HG02852 (cell line): ENCODE data around the gene FIZ1.

ENCODE experiments used
- ATAC-seq: cut with Tn5 transposase; IDR thresholded peaks from one replicate; pipeline ENCODE4 v1.9.1; 2021; ENCODE audit warnings: mild to moderate bottlenecking, moderate library complexity; ENCODE audit not compliant: unreplicated experiment

The FIZ1 gene, protein sequence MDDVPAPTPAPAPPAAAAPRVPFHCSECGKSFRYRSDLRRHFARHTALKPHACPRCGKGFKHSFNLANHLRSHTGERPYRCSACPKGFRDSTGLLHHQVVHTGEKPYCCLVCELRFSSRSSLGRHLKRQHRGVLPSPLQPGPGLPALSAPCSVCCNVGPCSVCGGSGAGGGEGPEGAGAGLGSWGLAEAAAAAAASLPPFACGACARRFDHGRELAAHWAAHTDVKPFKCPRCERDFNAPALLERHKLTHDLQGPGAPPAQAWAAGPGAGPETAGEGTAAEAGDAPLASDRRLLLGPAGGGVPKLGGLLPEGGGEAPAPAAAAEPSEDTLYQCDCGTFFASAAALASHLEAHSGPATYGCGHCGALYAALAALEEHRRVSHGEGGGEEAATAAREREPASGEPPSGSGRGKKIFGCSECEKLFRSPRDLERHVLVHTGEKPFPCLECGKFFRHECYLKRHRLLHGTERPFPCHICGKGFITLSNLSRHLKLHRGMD

DNA sequence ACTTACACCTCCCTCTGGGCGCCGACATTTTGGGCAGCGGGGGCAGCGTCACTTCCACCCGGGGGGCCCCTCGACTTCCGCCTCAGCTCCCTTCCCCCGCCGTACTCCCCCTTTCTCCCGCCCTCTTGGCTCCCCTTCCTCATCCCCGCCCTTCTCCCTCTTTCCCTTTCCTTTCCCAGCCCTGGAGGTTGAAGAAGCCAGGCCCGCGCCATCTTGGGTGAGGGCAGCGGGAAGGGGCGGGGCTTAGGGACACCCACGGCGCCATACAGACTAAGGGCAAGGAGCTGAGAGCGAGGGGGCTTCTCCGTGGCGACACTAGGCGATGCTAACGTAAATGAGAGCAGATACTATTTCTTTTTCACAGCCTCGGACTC, at the start of gene FIZ1:
Gene FIZ1 (minus strand): TSS at position 50 of the 374 bp plus-strand sequence. CDS start 1,652 bp downstream, outside the sequence.
- peak; percentile 56 for ATAC-seq

DNA sequence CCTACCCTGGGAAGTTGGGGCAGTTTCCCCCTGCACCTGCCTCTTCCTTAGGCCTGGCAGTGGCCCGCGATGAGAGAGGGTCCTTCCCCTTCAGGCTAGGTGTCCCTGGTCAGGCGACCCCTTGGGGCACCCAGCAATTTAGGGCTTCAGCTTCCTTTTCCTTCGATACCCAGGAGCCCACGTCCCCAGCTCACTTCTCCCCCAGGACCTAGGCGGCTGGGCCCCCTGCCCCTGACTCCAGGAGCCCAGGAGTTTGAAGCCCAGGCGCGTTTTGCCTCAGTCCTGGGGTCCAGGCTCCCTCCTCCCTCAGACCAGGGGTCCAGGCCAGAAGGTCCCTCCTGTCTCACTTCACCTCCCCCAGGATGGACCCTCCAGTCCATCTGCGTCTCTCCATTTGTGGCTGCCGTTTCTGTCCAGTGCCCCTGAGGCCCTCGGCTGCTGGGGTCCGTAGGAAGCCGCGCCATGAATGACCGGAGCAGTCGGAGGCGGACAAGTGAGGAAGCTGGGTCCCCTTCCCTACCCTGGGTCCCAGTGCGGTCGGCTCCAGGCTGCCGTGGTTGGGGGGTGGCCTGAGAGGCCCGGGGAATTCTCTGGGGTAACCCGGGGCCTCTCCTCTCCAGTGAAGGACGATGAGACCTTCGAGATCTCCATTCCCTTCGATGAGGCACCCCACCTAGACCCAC, 49.4 kb upstream of the FIZ1 start:
- ATAC-seq, result no peak

DNA sequence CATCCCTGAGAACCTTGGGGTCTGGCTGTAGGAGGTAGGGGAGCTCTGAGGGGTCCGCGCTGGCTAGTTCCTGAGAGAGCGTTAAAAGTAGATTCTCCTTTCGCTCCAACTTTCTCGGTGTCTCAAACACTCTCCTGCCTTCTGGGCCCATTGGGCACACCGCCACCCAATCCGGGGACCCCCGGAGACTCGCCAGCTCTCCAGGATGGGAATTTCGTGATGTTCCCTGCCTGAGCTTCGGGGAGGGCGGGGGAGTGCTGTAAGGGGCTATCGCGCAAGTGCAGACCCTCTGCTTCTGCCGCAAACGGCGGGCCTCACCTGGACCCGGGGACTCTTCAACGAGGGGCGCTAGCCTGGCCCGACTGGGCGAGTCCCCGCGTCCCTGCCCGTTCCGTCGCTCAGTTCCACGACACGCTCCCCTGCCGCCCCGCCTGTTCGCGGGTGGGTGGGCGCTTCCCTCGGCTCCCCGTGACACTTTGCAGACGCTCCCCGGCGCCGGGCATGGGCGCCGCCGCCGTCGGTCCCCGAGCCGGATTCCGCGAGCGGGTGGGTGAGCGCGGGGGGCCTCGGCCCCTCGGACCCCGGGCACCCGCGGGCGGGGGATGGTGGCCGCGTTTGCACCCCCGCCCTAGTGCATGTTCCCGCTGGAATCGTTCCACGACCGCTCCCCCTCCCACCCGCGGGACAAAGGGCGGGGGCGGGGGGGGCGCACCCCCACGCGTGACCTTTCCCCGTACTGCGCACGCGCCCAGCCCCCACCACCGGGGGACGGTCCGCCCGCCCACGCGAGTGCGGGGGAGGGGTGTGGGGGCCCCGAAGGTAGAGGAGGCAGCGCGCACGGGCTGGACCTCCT, 48.6 kb upstream of the FIZ1 start, which contains the start of gene CCDC106:
Gene CCDC106 (plus strand): TSS at position 481 of the 853 bp plus-strand sequence. CDS start 835 bp downstream, outside the sequence.
- ATAC-seq, result no peak

DNA sequence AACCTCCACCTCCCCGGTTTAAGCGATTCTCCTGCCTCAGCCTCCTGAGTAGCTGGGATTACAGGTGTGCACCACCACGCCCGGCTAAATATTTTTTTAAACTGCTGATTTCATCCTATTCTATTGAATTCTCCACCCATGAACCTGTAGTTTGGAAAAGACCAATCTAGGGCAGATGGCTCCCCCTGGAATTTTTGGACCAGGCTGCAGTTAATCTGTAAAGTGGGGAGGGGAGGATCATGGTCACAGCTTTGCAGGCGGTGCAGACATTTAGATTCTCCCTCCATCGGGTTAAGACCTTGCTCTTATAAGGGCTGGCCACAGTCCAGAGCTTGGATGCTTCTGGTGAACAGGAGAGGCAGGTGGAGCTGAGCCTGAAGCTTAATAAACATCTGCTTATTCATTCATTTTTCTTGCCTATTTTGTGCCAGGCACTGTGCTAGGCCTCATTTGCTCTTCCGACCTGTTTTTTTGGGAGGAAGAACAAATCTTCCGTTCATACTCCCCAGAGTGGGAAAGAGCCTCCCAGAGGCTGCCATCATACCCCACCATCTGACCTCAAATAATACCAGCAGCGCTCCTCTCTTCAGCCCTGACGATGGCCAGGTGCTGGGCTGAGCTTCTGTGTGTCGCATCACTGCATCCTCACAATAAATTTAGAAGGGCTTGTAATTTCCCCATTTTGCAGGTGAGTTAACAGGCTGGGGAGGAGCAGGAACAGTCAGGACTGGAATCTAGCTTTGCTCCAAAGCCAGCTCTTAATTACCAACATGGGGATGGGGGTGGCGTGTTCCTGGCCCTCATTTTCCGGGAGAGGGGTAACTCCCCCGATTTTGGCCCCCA, 47.8 kb upstream of the FIZ1 start:
- ATAC-seq, result no peak

DNA sequence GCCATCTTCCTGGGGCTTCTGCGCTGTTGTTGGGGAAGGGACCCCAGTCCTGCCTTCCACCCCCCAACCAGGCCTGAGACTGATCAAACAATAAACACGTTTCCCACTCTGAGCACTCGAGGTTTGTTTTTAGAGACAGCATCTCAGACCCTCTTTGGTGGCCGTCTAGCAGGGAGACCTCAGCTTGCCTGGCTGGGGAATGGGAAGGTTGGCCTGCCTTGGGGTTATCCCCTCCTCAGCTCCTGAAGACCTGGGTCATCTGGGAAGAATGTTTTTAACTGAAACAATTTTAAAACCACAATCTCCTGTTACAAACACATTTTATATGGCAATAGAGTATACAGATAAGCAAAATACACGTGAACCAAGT, 46.2 kb upstream of the FIZ1 start:
- no peak for ATAC-seq

DNA sequence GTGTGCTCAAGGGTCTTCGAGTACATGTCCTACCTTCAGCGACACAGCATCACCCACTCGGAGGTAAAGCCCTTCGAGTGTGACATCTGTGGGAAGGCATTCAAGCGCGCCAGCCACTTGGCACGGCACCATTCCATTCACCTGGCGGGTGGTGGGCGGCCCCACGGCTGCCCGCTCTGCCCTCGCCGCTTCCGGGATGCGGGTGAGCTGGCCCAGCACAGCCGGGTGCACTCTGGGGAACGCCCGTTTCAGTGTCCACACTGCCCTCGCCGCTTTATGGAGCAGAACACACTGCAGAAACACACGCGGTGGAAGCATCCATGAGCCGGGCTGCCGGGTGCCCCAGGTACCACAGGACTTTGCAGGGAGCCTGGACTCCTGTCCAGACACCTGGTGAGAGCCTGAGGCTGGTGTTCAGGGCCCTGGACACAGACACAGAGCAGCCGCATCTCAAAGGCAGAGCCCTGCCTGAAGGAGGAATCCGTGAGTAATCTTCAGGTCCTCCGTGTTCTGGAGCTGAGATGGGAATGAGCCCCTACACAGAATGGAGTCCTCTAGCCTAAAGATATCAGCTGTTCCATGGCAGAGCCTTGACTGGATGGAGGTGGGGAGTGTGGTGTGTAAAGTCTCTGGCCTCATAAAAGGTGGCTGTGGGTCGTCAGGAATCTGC, 45.7 kb upstream of the FIZ1 start:
- ATAC-seq, result no peak

DNA sequence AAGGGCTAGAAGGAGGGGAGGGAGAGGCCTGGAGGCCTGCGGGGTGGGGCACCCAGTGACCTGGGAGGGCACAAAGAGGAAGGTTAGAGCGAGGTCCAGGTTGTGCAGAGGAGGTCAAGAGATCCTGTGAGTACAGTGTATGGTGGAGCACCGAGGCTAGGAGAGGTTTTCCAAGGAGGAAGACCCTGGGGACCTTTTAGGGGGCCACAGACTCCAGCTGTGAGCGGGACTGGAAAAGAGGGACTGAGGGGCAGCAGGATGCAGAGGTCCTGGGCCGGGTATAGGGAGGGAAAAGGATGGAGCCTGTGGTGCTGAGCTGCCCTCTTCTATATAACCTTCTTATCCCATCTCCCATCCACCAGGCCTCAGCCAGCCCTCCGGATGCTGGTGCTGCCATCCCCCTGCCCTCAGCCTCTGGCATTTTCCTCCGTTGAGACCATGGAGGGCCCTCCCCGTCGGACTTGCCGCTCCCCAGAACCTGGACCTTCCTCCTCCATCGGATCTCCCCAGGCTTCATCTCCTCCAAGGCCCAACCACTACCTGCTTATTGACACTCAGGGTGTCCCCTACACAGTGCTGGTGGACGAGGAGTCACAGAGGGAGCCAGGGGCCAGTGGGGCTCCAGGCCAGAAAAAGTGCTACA, 45.0 kb upstream of the FIZ1 start:
- ATAC-seq, result no peak

DNA sequence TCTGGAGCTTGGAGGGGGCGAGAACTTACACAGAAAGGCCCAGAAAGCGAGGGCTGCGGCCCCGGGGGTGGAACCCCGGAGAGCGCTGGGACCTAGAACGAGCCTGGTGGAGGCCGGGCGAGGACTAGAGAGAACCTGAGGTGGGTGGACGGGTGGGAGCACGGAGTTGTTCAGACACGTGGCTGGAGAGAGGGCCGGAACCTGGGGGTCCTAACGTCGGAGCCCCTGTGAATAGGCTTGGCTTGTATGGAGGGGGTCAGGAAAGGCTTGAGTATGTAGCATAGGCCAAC, 44.5 kb upstream of the FIZ1 start:
- ATAC-seq, result no peak

DNA sequence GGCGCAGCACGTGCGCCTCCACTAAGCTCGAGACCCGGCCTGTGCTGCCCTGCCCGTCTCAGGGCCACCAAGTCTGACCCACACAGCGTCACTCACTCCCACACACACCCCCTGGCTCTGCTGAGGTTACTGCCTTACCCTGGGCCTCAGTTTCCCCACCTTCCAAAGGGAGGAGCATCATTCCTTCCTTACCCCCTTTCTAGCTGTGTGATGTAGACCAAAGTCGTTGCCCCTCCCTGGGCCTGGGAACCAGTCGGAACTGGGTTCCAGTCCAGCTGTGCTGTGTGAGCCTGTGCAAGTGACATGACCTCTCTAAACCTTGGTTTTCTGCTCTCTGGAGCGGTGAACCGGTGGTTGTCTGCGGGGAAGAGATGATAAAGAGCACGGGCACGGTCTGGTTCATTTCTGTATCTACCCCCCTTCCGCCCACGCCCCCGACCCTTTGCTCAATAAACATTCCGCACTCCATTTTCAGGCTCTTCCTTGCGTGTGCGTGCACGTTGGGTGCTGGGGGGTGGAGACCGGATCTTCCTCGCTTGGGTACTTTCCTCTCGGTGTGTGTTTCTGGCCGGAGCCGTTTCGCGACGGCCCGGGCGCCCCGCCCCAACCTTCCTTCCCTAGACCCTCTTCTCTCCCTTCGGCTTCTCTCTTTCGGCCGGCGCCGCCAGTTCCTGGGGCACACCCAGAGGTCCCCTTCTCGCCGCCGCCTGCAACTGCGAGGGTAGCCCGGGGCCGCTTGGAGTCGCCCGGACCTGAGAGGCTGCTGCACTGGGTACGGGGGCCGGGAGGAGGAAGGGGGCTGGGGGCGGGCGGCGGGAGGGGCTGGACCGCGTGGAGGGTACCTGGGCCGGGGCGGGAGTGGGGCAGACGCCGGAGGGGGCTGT, 43.9 kb upstream of the FIZ1 start, which contains the start of gene ZNF581:
Gene ZNF581 (plus strand): TSS at position 647 of the 884 bp plus-strand sequence. CDS start 923 bp downstream, outside the sequence.
- no peak for ATAC-seq

DNA sequence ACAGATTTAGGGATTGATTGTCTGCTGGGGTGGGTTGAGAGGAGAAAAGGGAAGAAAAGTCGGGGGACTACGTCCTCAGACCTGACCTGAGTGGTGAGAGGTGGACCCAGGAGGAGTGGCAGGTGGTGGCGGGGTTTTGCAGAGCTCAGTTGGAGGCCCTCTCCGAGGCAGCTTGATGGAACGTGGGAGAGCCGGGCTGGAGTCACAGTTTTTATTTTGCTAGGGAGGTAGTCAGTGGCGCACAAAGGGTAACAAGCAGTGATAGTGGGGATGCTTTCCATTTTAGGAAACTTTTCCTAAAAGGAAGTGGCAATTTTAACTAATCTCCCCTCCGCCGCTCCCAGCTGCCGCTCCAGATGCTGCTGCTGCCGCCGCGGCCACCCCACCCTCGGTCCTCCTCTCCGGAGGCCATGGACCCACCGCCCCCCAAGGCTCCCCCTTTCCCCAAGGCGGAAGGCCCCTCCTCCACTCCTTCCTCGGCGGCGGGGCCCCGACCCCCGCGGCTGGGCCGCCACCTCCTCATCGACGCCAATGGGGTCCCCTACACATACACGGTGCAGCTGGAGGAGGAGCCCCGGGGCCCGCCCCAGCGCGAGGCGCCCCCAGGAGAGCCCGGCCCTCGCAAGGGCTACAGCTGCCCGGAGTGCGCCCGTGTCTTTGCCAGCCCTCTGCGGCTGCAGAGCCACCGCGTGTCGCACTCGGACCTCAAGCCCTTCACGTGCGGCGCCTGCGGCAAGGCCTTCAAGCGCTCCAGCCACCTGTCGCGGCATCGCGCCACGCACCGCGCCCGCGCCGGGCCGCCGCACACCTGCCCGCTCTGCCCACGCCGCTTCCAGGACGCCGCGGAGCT, 43.1 kb upstream of the FIZ1 start:
- no peak for ATAC-seq

DNA sequence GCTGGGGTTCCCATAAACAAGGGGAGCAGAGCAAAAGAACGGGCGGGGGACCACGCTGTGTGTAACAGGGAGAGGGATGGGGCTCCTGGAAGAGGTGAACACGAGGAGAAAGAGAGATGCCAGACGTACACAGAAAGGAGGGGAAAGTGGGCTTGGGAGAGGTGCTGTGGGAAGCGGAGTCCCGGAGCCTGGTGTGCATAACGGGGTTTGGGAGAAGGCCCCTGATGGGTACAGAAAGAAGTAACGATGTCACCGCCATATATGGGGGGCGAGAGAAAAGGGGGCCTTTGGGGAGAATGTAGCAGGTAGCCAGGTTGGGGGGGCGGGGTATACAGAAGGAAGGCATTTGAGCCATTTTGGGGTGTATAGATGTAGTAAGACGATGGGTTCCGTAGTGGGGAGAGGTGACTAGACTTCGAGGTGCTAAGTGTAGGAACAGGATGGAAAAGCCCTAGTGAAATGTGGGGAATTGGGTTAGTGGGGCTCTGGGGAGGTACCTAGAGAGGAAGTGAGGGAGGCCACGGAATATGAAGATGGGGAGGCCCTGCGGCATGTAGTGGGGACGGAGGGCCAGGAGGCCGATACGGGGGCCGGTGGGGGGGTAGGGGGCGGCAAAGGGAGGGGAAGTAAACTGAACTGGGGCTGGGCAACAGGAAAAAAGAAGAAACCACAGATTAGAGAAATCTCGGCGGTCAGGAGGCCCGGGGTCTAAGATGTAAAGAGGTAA, 42.3 kb upstream of the FIZ1 start:
- ATAC-seq, result no peak

DNA sequence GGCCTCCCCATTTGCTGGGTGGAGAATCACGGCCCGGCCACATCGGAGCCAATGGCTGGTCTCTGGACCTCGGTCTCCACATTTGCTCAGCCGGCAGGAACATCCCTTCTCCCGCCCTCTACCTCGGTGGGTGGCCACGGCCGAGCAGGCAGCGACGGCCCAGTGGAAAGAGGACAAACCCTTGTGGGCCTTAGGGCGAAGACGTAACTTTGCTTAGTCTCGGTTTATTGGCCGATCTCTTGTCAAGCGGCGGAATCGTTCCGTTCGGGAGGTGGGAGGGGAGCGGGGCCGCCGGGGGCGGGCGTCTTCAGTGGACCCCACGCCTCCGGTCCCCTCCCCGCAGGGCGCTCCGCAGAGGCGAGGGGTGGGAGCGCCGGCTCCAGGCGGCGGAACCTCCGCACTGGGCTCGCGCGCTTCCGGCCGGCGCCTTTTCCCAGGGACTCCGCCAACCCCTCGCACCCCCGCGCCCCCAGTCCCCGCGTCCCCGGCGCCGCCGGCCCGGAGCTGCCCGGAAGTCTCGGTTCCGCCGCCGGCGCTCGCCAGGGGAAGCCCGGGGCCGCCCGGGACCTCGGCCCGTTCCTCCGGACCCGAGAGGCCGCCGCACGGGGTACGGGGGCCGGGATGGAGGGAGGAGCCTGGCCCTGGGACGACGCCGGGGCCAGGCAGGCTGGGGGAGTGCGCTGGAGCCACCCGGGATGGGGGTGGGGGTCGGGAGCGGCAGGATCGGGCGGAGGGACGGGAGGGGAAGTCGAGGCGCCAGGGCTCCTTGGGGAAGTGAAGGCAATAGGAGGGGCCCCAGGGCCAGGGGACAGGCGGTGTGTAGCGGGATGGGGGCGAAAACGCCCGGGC, 41.5 kb upstream of the FIZ1 start, which contains the start of gene ZNF580:
Gene ZNF580 (plus strand): TSS at position 426 of the 849 bp plus-strand sequence. CDS start 1,507 bp downstream, outside the sequence.
- peak; percentile 31 for ATAC-seq

DNA sequence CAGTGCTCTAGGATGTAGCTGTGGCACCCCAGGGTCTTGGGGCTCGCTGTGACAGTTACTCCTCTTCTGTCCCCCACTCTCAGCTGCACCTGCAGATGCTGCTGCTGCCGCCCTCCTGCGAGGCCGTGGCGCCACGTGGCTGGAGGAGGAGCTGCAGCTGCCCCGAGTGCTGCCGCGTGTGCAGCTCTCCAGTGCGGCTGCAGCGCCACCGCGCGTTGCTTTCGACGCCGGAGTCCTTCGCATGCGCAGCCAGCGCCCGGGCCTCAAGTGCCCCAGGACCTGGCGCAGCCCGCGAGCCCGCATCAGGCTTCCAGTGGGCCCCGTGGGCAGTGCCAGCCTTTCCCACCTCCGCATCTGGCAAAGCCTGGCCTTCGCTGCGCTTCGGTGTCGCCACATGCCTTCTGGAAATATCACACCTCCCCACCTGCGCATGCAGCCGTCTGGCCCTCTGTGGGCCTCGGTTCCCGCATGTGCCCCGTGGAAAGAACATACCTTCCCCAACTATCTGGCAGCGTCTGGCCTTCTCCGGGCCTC, 40.8 kb upstream of the FIZ1 start:
- ATAC-seq, result no peak

DNA sequence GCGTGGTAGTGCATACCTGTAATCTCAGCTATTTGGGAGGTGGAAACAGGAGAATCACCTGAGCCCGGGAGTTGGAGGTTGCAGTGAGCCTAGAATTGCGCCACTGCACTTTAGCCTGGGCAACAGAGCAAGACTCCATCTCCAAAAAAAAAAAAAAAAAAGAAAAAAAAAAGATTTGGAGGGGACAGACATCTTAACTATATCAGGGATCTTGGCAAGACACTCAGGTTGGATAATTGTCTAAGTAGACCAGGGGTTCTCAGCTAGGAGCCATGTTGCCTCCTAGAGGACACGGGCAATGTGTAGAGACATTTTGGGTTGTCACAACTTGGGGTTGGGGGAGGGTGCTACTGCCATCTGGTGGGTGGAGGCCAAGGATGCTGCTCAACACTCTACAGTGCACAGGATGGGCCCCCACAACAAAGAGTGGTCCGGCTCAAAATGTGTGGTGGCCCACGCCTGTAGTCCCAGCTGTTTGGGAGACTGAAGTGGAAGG, 39.6 kb upstream of the FIZ1 start:
- no peak for ATAC-seq

DNA sequence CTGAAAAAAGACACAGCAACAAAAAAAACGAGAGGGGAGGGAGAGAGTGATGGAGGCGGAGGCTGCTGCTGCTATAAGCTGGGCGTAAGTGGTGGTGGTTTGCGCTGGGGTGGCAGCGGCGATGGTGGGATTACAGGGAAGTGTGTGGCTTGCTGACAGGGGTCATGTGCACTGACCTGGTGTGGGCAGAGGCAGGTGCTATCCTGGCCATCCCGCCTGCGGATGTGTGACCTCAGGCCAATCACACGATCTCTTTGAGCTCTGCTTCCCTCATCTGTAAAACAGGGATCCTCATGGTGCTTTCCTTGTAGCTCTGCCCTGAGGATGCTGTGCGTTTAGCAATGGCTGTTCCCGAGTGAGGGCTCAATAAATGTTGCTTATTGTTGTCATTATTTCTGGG, 38.2 kb upstream of the FIZ1 start:
- no peak for ATAC-seq
